K562 (cell line): ENCODE results near the gene KIF1A. TPM values are rescaled to one million over a fixed set of nuclear protein-coding genes. Genes with fewer than 3 reads are reported as not detected.

ENCODE experiments used
- ATAC-seq: fragments of 200-7000 bp; cut with Tn5 transposase; 3 replicates; pipeline ENCODE4 v1.9.1; 2020; ENCODE audit warnings: moderate library complexity
- BruUV-seq: library from RNA; stranded (reverse); fragments of 400-500 nt; replicated peaks from 2 replicates; lab custom pipeline; 2021; lab: Mats Ljungman, UMichigan
- CTCF ChIA-PET: fragments of 300-600 bp; formaldehyde crosslinking; extraction: SDS; loops from one replicate; lab custom pipeline; 2021; ENCODE audit warnings: low intra/inter-chr PET ratio; lab: Yijun Ruan, JAX
- POLR2A ChIA-PET: fragments of 300-600, 350-650 bp; sonication (Branson Sonifier 250); formaldehyde crosslinking; extraction: SDS; loops from one replicate; lab custom pipeline; 2021; ENCODE audit warnings: antibody characterized with exemption, inconsistent platforms; lab: Yijun Ruan, JAX
- DNase-seq, 4 experiments: peaks; one replicate each; pipeline versions ENCODE4 v3.0.0 to v3.0.0-alpha.2; 2011 to 2018; ENCODE audit warnings: low spot score in 3 of 4, mixed read lengths in 3 of 4; ENCODE audit errors: extremely low read depth in 1 of 4
- FAIRE-seq: peaks from 2 replicates; lab custom pipeline; 2011; peaks lifted over from hg19 to GRCh38; lab: Jason Lieb, UNC
- H2AFZ ChIP-seq: 2 replicates; pipeline ENCODE4 v1.6.0; 2011; ENCODE audit warnings: low read depth, low read length, control low read depth, inconsistent platforms
- H3K27ac ChIP-seq: fragments of 200-600 bp; 3 replicates; pipeline ENCODE4 v1.8.0; 2011; ENCODE audit warnings: low read depth, mild to moderate bottlenecking, control low read depth, inconsistent platforms, low read length, moderate library complexity, mixed read lengths; ENCODE audit errors: extremely low read depth
- H3K27me3 ChIP-seq, 2 experiments: fragments of 300-600 bp in 1 of 2; 2 replicates in 1 of 2; 3 replicates in 1 of 2; pipeline versions ENCODE4 v1.6.0 to v1.8.0; 2011; ENCODE audit warnings: inconsistent platforms in 2 of 2, low read length in 2 of 2, mild to moderate bottlenecking in 1 of 2, mixed read lengths in 1 of 2, moderate library complexity in 1 of 2; ENCODE audit not compliant: control insufficient read depth in 2 of 2, insufficient read depth in 2 of 2
- H3K36me3 ChIP-seq: fragments of 300-600 bp; 3 replicates; pipeline ENCODE4 v1.8.0; 2011; ENCODE audit warnings: mild to moderate bottlenecking, low read length, inconsistent platforms; ENCODE audit not compliant: control insufficient read depth, insufficient read depth
- H3K4me1 ChIP-seq, 2 experiments: fragments of 200-600 bp in 1 of 2; replicated peaks in 1 of 2; 2 replicates in 1 of 2; 3 replicates in 1 of 2; pipeline versions ENCODE4 v1.5.1 to v1.8.0; 2011; ENCODE audit warnings: inconsistent platforms in 2 of 2, low read length in 2 of 2, mild to moderate bottlenecking in 1 of 2, mixed read lengths in 1 of 2, moderate library complexity in 1 of 2; ENCODE audit not compliant: control insufficient read depth in 2 of 2, insufficient read depth in 2 of 2
- H3K4me2 ChIP-seq: 2 replicates; pipeline ENCODE4 v1.6.1; 2011; ENCODE audit warnings: low read length, control low read depth, inconsistent platforms, mixed read lengths; ENCODE audit not compliant: insufficient read depth
- H3K4me3 ChIP-seq: fragments of 200-600 bp; sonication (generic), shearing (Covaris generic); 2 replicates; pipeline ENCODE4 v1.5.1; 2016; ENCODE audit warnings: control low read depth, inconsistent platforms
- H3K79me2 ChIP-seq: fragments of 200-600 bp; 3 replicates; pipeline ENCODE4 v1.8.0; 2011; ENCODE audit warnings: low read length, inconsistent platforms; ENCODE audit not compliant: control insufficient read depth, insufficient read depth
- H3K9ac ChIP-seq, 2 experiments: 2 replicates each; pipeline versions ENCODE4 v1.6.0 to v1.6.1; 2011; ENCODE audit warnings: low read depth in 2 of 2, low read length in 2 of 2, control low read depth in 1 of 2, inconsistent platforms in 1 of 2, mild to moderate bottlenecking in 1 of 2, mixed read lengths in 1 of 2; ENCODE audit not compliant: insufficient read depth in 1 of 2
- H3K9me1 ChIP-seq: one replicate; pipeline ENCODE4 v1.6.0; 2011; ENCODE audit warnings: inconsistent platforms, mild to moderate bottlenecking, low read length, moderate library complexity; ENCODE audit not compliant: control insufficient read depth, insufficient read depth
- H3K9me3 ChIP-seq: replicated peaks from 2 replicates; pipeline ENCODE4 v1.5.1; 2011; ENCODE audit warnings: low read depth, low read length, inconsistent platforms; ENCODE audit not compliant: control insufficient read depth, insufficient read depth
- H4K20me1 ChIP-seq: replicated peaks from 2 replicates; pipeline ENCODE4 v1.6.1; 2011; ENCODE audit warnings: low read length, inconsistent platforms, mixed read lengths; ENCODE audit not compliant: control insufficient read depth, insufficient read depth
- COPS2 ChIP-seq: fragments of 450-650 bp; conservative IDR thresholded peaks from 2 replicates; pipeline ENCODE4 v1.6.1; 2016; ENCODE audit warnings: mild to moderate bottlenecking, moderate library complexity
- JUN ChIP-seq, 2 experiments: sonication (generic) in 1 of 2; formaldehyde crosslinking in 1 of 2; IDR thresholded peaks; 2 replicates each; pipeline versions ENCODE4 v1.6.1 to v1.8.0; 2012 to 2022; ENCODE audit warnings: borderline replicate concordance in 2 of 2, mild to moderate bottlenecking in 2 of 2, improper control_type of control experiment in 1 of 2, low read depth in 1 of 2, low read length in 1 of 2, missing genetic modification reagents in 1 of 2
- LARP7 ChIP-seq: fragments of 450-650 bp; IDR thresholded peaks from 2 replicates; pipeline ENCODE4 v1.6.1; 2016
- SAP30 ChIP-seq: fragments of 200-600 bp; sonication (generic); IDR thresholded peaks from 2 replicates; pipeline ENCODE4 v1.6.1; 2012; ENCODE audit warnings: borderline replicate concordance, low read depth, mild to moderate bottlenecking, moderate library complexity, low read length, control low read depth, inconsistent platforms; ENCODE audit not compliant: insufficient read depth, poor library complexity, severe bottlenecking
- SPI1 ChIP-seq: IDR thresholded peaks from 2 replicates; pipeline ENCODE4 v1.6.1; 2011; ENCODE audit warnings: low read depth, low read length, control low read depth, borderline replicate concordance
- TAF7 ChIP-seq: fragments of 450-650 bp; IDR thresholded peaks from 2 replicates; pipeline ENCODE4 v1.6.1; 2016; ENCODE audit warnings: missing genetic modification characterization, missing compliant biosample characterization
- ZKSCAN1 ChIP-seq: fragments of 150-350 bp; IDR thresholded peaks from 2 replicates; pipeline ENCODE4 v1.6.1; 2016; ENCODE audit warnings: low read depth, low read length
- ZNF384 ChIP-seq: IDR thresholded peaks from 2 replicates; pipeline ENCODE4 v1.6.1; 2012; ENCODE audit warnings: low read depth, low read length, improper control_type of control experiment
- WGBS: fragments of 100-300 bp; shearing (Covaris generic); methylation state at CpG from one replicate; pipeline ENCODE4 v1.1.6; 2016; ENCODE audit warnings: low coverage, mixed read lengths; ENCODE audit not compliant: insufficient coverage; ENCODE audit errors: missing lambda C conversion rate; 5-methylcytosine and 5-hydroxymethylcytosine counted together
- in situ Hi-C: fragments of 300-500 bp; cut with MboI; formaldehyde crosslinking; loops from 4 replicates; pipeline ENCODE4 v1.15.0; 2018; ENCODE audit warnings: inconsistent platforms, mixed read lengths
- intact Hi-C: fragments of 100-400 bp; cut with micrococcal nuclease; formaldehyde crosslinking; loops from 2 replicates; pipeline ENCODE4 v1.14.2; 2022
- polyA plus RNA-seq, 8 experiments: library from polyadenylated mRNA; depleted of rRNA in 4 of 8; stranded (reverse) in 5 of 8; unstranded in 3 of 8; fragments of >200 nt; fragmentation: Nextera tagmentation in 2 of 8; fragmentation: Illumina TruSeq in 1 of 8; extraction: Ambion mirVana in 2 of 8; extraction: Trizol in 1 of 8; gene quantifications; 2 replicates each; pipeline versions ENCODE4 v1.2.1 to v1.2.3, GENCODE V29; 2011 to 2014; ENCODE audit warnings: inconsistent platforms in 1 of 8, missing spikeins in 1 of 8
- total RNA-seq, 7 experiments: library from RNA; depleted of rRNA in 6 of 7; stranded (reverse); fragments of >200 nt in 6 of 7; fragmentation: Illumina TruSeq in 2 of 7; extraction: Trizol in 2 of 7; gene quantifications; 2 replicates each; pipeline versions ENCODE4 v1.2.1 to v1.2.3, GENCODE V29; 2011 to 2021; ENCODE audit warnings: low replicate concordance in 1 of 7
- TF ChIP-seq, protein P1 (sequence below): sonication (generic); formaldehyde crosslinking; IDR thresholded peaks from 2 replicates; pipeline ENCODE4 v1.8.1; 2023; ENCODE audit warnings: mild to moderate bottlenecking, missing genetic modification reagents
- TF ChIP-seq, protein P2 (sequence below): fragments of 250-450 bp; sonication (Bioruptor Pico); IDR thresholded peaks from 2 replicates; pipeline ENCODE4 v1.8.0; 2022; ENCODE audit warnings: inconsistent platforms, mild to moderate bottlenecking, moderate library complexity, borderline replicate concordance

KIF1A gene
- total and polyA plus RNA-seq, 9 of the 15 experiments (the other 6 are each of a cell fraction or from before 2014, with no cell fraction given), result 0.07 to 1.4 (median 0.45) TPM; not detected in 2

DNA sequence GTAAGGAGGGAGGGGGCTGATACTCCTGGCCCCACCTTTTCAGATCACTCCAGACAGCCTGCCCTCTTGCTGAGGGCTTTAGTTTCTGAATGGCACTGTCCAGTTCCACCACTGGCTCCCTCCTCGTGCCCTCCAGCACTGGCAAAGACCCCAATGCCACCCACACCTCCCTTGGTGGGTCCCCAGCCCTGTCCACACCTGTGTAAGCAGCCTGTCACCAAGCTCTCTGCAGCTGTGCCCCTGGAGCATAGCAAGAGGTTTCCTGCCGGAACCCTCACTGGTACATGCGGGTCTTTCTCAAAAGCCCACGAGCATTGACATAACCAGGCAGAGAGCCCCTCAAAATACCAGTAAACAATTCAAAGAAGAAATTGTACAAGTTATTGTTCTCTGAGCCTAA is 17.6 kb upstream of the KIF1A start:
- TF ChIP-seq SPI1 (no peak), LARP7 (no peak), JUN (IDR thresholded peaks at IDR 0.05; ENCODE audit: borderline replicate concordance, low read depth, low read length) (no peak), JUN (CRISPR knock-in tag; IDR thresholded peaks at IDR 0.05; ENCODE audit: borderline replicate concordance) (no peak), COPS2 (no peak), TAF7 (no peak), ZKSCAN1 (no peak), SAP30 (no peak), ZNF384 (no peak)
- TF ChIP-seq, protein P1, sequence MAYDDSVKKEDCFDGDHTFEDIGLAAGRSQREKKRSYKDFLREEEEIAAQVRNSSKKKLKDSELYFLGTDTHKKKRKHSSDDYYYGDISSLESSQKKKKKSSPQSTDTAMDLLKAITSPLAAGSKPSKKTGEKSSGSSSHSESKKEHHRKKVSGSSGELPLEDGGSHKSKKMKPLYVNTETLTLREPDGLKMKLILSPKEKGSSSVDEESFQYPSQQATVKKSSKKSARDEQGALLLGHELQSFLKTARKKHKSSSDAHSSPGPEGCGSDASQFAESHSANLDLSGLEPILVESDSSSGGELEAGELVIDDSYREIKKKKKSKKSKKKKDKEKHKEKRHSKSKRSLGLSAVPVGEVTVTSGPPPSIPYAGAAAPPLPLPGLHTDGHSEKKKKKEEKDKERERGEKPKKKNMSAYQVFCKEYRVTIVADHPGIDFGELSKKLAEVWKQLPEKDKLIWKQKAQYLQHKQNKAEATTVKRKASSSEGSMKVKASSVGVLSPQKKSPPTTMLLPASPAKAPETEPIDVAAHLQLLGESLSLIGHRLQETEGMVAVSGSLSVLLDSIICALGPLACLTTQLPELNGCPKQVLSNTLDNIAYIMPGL (CRISPR knock-in tag), result no peak
- TF ChIP-seq, protein P2, sequence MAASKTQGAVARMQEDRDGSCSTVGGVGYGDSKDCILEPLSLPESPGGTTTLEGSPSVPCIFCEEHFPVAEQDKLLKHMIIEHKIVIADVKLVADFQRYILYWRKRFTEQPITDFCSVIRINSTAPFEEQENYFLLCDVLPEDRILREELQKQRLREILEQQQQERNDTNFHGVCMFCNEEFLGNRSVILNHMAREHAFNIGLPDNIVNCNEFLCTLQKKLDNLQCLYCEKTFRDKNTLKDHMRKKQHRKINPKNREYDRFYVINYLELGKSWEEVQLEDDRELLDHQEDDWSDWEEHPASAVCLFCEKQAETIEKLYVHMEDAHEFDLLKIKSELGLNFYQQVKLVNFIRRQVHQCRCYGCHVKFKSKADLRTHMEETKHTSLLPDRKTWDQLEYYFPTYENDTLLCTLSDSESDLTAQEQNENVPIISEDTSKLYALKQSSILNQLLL (CRISPR knock-in tag), result no peak
- ChIA-PET CTCF (no interaction called here), POLR2A (no interaction called here)
- H3K9me3 ChIP-seq, result no peaks in the 10 kb centered on the region
- no peak for ATAC-seq
- FAIRE-seq, result no peak
- no peak for DNase-seq
- no peaks in the 10 kb centered on the region for H3K36me3 ChIP-seq
- peaks cover 0 to 30% of the 10 kb centered on the region in 2 experiments; a peak in 2 of 5 replicates for H3K27me3 ChIP-seq
- no peaks in the 10 kb centered on the region for H3K9me1 ChIP-seq
- H3K4me2 ChIP-seq, result no peak overlapping the region
- in situ Hi-C loops (no loop called here), intact Hi-C loops (no loop called here)
- no peak overlapping the region for H3K4me3 ChIP-seq
- H3K9ac ChIP-seq, result no peak overlapping the region
- no TSS peak for BruUV-seq
- H4K20me1 ChIP-seq, result peaks cover 6% of the 10 kb centered on the region
- H3K79me2 ChIP-seq, result no peaks in the 10 kb centered on the region
- no peaks in the 10 kb centered on the region; a peak in 1 of 5 replicates for H3K4me1 ChIP-seq
- WGBS, result 5% methylated on average over 4 of the region's 4 CpGs
- H2AFZ ChIP-seq, result no peak overlapping the region
- H3K27ac ChIP-seq, result no peak overlapping the region
